ENCODE results near the gene ZDHHC3.

ZDHHC3 gene

GRCh38 chr3:44875596-44875995 lies 100.4 kb downstream of the ZDHHC3 start:
- Histone ChIP-seq H3K9ac (ENCODE audit: low read length) (no peak overlapping the region), H3K4me1 (ENCODE audit: insufficient read depth, low read length, severe bottlenecking) (no peaks in the 10 kb centered on the region), H3K27me3 (ENCODE audit: insufficient read depth, low read length) (no peaks in the 10 kb centered on the region), H4K20me1 (ENCODE audit: insufficient read depth, low read length) (no peaks in the 10 kb centered on the region), H3K9me2 (ENCODE audit: low read depth, low read length) (no peaks in the 10 kb centered on the region), H2AFZ (ENCODE audit: low read length) (no peak overlapping the region), H3K79me2 (ENCODE audit: insufficient read depth, low read length) (no peaks in the 10 kb centered on the region), H3K27ac (ENCODE audit: low read depth, low read length, poor library complexity, severe bottlenecking) (no peak overlapping the region), H3F3A (ENCODE audit: insufficient read depth, low read length) (no peaks in the 10 kb centered on the region), H3K4me2 (ENCODE audit: low read length) (no peak overlapping the region), H3K4me3 (ENCODE audit: low read depth, low read length, poor library complexity, severe bottlenecking) (no peak overlapping the region), H3K36me3 (ENCODE audit: insufficient read depth, low read length) (no peaks in the 10 kb centered on the region), H3K9me3 (ENCODE audit: low read length) (no peaks in the 10 kb centered on the region)
- TF ChIP-seq EZH2 (IDR thresholded peaks at IDR 0.05; ENCODE audit: borderline replicate concordance, low read length), result no peak

All from OCI-LY1 (cell line).